ENCODE results near the gene DDR2. TPM values are rescaled to one million over a fixed set of nuclear protein-coding genes. Genes with fewer than 3 reads are reported as not detected.

The DDR2 gene
- total and polyA plus RNA-seq, 12 donors: 15.1 to 349 (median 233) TPM

- Histone ChIP-seq H3K4me1 (replicated peaks in 1 of 2) (peaks cover 38 to 59% of the 10 kb centered on the region in 2 donors), H3K27ac (peak overlapping the region in 4 of 5 donors; percentile 13 to 77 (median 48)), H3K9me3 (replicated peaks in 1 of 3) (no peaks in the 10 kb centered on the region), H3K27me3 (no peaks in the 10 kb centered on the region), H3K36me3 (replicated peaks in 1 of 2) (no peaks in the 10 kb centered on the region), H3K4me3 (no peak overlapping the region)
- DNase-seq: no peak
- intact Hi-C loops (cut with DNase I): no loop called here
- TF ChIP-seq POLR2A (IDR thresholded peaks at IDR 0.05) (no peak), CTCF (IDR thresholded peaks at IDR 0.05) (peak in 1 of 6 experiments; percentile 33)
- WGBS, 4 donors: 39 to 59% (median 55%) methylated on average over 3 of the region's 3 CpGs
Measured at GRCh38 chr1:162699366-162699765, 67.1 kb downstream of the DDR2 start.

GRCh38 chr1:162700131-162700530 lies 67.9 kb downstream of the DDR2 start:
- H3K4me1 ChIP-seq (replicated peaks in 1 of 2): peaks cover 38 to 59% of the 10 kb centered on the region in 2 donors
- H3K27me3 ChIP-seq: no peaks in the 10 kb centered on the region
- TF ChIP-seq CTCF (IDR thresholded peaks at IDR 0.05): no peak
- H3K9me3 ChIP-seq (replicated peaks in 1 of 3): no peaks in the 10 kb centered on the region
- H3K27ac ChIP-seq: peak overlapping the region in 2 of 5 donors; percentile 43 to 53
- 55 to 84% (median 75%) methylated on average over 1 of the region's 1 CpG for WGBS, 4 donors
- H3K36me3 ChIP-seq (replicated peaks in 1 of 2): no peaks in the 10 kb centered on the region
- no peak overlapping the region for H3K4me3 ChIP-seq
- peak in 3 of 7 donors; percentile 44 to 60 (median 58) for DNase-seq
- intact Hi-C loops (cut with DNase I): no loop called here

- Histone ChIP-seq H3K27me3 (no peaks in the 10 kb centered on the region), H3K4me3 (no peak overlapping the region), H3K9me3 (replicated peaks in 1 of 3) (no peaks in the 10 kb centered on the region), H3K36me3 (replicated peaks in 1 of 2) (no peaks in the 10 kb centered on the region), H3K27ac (peak overlapping the region in 2 of 5 donors; percentile 28 to 38), H3K4me1 (replicated peaks in 1 of 2) (peaks cover 29 to 51% of the 10 kb centered on the region in 2 donors)
- TF ChIP-seq POLR2A (IDR thresholded peaks at IDR 0.05) (no peak), CTCF (IDR thresholded peaks at IDR 0.05) (no peak)
- intact Hi-C loops (cut with DNase I): no loop called here
- DNase-seq: no peak
- WGBS, 4 donors: 80 to 100% (median 90%) methylated on average over 1 of the region's 1 CpG
Measured at GRCh38 chr1:162701286-162701685, 69.0 kb downstream of the DDR2 start.

- no peaks in the 10 kb centered on the region for H3K27me3 ChIP-seq
- no peak overlapping the region for H3K4me3 ChIP-seq
- H3K4me1 ChIP-seq (replicated peaks in 1 of 2): peaks cover 17 to 37% of the 10 kb centered on the region in 2 donors
- intact Hi-C loops (cut with DNase I): no loop called here
- no peak for DNase-seq
- TF ChIP-seq CTCF (IDR thresholded peaks at IDR 0.05) (no peak), POLR2A (IDR thresholded peaks at IDR 0.05) (no peak)
- H3K9me3 ChIP-seq (replicated peaks in 1 of 3): no peaks in the 10 kb centered on the region
- H3K36me3 ChIP-seq (replicated peaks in 1 of 2): no peaks in the 10 kb centered on the region
- peak overlapping the region in 1 of 5 donors; percentile 26 for H3K27ac ChIP-seq
- WGBS, 4 donors: 88 to 98% (median 90%) methylated on average over 2 of the region's 2 CpGs
Measured at GRCh38 chr1:162702628-162703027, 70.4 kb downstream of the DDR2 start.
